Parathyroid adenoma (tissue), 2 donors: ENCODE results near the gene UNC13A.

Experiments used
- H2AFZ ChIP-seq: fragments of 300-600 bp; sonication (generic); one replicate; pipeline ENCODE4 v1.7.0; 2017; ENCODE audit warnings: antibody characterized with exemption, mild to moderate bottlenecking
- H3K27ac ChIP-seq: fragments of 300-600 bp; sonication (generic); one replicate; pipeline ENCODE4 v1.7.0; 2017
- H3K27me3 ChIP-seq: fragments of 300-600 bp; sonication (generic); one replicate; pipeline ENCODE4 v1.7.0; 2017; ENCODE audit warnings: low read length; ENCODE audit not compliant: control insufficient read depth, insufficient read depth
- H3K36me3 ChIP-seq: fragments of 300-600 bp; sonication (generic); one replicate; pipeline ENCODE4 v1.7.0; 2017; ENCODE audit warnings: low read length; ENCODE audit not compliant: control insufficient read depth, insufficient read depth
- H3K4me1 ChIP-seq: fragments of 300-600 bp; sonication (generic); one replicate; pipeline ENCODE4 v1.7.0; 2017; ENCODE audit warnings: control low read depth
- H3K4me2 ChIP-seq: fragments of 300-600 bp; sonication (generic); one replicate; pipeline ENCODE4 v1.7.0; 2017; ENCODE audit warnings: low read length
- H3K4me3 ChIP-seq: fragments of 300-600 bp; sonication (generic); one replicate; pipeline ENCODE4 v1.7.0; 2017; ENCODE audit warnings: low read depth, low read length
- H3K79me2 ChIP-seq: fragments of 300-600 bp; sonication (generic); one replicate; pipeline ENCODE4 v1.7.0; 2017; ENCODE audit warnings: control low read depth
- H3K9ac ChIP-seq: fragments of 300-600 bp; sonication (generic); one replicate; pipeline ENCODE4 v1.7.0; 2017; ENCODE audit warnings: mild to moderate bottlenecking
- H3K9me3 ChIP-seq: fragments of 300-600 bp; sonication (generic); one replicate; pipeline ENCODE4 v1.7.0; 2017; ENCODE audit warnings: low read length; ENCODE audit not compliant: control insufficient read depth
- CTCF ChIP-seq: fragments of 300-600 bp; sonication (generic); IDR thresholded peaks from one replicate; pipeline ENCODE4 v1.7.0; 2017; ENCODE audit warnings: antibody characterized with exemption, mild to moderate bottlenecking
- donor health status: primary hyperparathyroidism.

Gene UNC13A

GRCh38 chr19:17565611-17566010 is 122.5 kb downstream of the UNC13A start:
- no peaks in the 10 kb centered on the region for H3K9me3 ChIP-seq
- H3K9ac ChIP-seq, result no peak overlapping the region
- H3K4me3 ChIP-seq, result no peak overlapping the region
- no peak overlapping the region for H3K27ac ChIP-seq
- no peaks in the 10 kb centered on the region for H3K27me3 ChIP-seq
- no peaks in the 10 kb centered on the region for H3K79me2 ChIP-seq
- H3K36me3 ChIP-seq, result no peaks in the 10 kb centered on the region
- TF ChIP-seq CTCF, result no peak
- H3K4me1 ChIP-seq, result no peaks in the 10 kb centered on the region
- H2AFZ ChIP-seq, result no peak overlapping the region
- H3K4me2 ChIP-seq, result no peak overlapping the region

- Histone ChIP-seq H3K36me3 (no peaks in the 10 kb centered on the region), H3K9ac (no peak overlapping the region), H2AFZ (no peak overlapping the region), H3K79me2 (no peaks in the 10 kb centered on the region), H3K4me3 (no peak overlapping the region), H3K4me2 (no peak overlapping the region), H3K27ac (no peak overlapping the region), H3K27me3 (no peaks in the 10 kb centered on the region), H3K9me3 (no peaks in the 10 kb centered on the region), H3K4me1 (no peaks in the 10 kb centered on the region)
- no peak for TF ChIP-seq CTCF
Observed at GRCh38 chr19:17564781-17565180, 123.4 kb downstream of the UNC13A start.

GRCh38 chr19:17562561-17562960 is 125.6 kb downstream of the UNC13A start:
- no peak for TF ChIP-seq CTCF
- Histone ChIP-seq H2AFZ (no peak overlapping the region), H3K4me2 (no peak overlapping the region), H3K9ac (no peak overlapping the region), H3K27me3 (no peaks in the 10 kb centered on the region), H3K9me3 (no peaks in the 10 kb centered on the region), H3K27ac (no peak overlapping the region), H3K4me1 (no peaks in the 10 kb centered on the region), H3K4me3 (no peak overlapping the region), H3K79me2 (no peaks in the 10 kb centered on the region), H3K36me3 (no peaks in the 10 kb centered on the region)

GRCh38 chr19:17562097-17562496 is 126.1 kb downstream of the UNC13A start:
- Histone ChIP-seq H3K9me3 (no peaks in the 10 kb centered on the region), H3K9ac (no peak overlapping the region), H3K4me3 (no peak overlapping the region), H3K27me3 (no peaks in the 10 kb centered on the region), H3K27ac (no peak overlapping the region), H3K4me1 (no peaks in the 10 kb centered on the region), H3K36me3 (no peaks in the 10 kb centered on the region), H3K4me2 (no peak overlapping the region), H2AFZ (no peak overlapping the region), H3K79me2 (no peaks in the 10 kb centered on the region)
- no peak for TF ChIP-seq CTCF

GRCh38 chr19:17560205-17560595 is 128.0 kb downstream of the UNC13A start:
- H3K27me3 ChIP-seq, result no peaks in the 10 kb centered on the region
- H3K4me3 ChIP-seq, result no peak overlapping the region
- no peak overlapping the region for H2AFZ ChIP-seq
- no peak overlapping the region for H3K9ac ChIP-seq
- H3K9me3 ChIP-seq, result no peaks in the 10 kb centered on the region
- H3K36me3 ChIP-seq, result no peaks in the 10 kb centered on the region
- peaks cover 2% of the 10 kb centered on the region for H3K79me2 ChIP-seq
- H3K4me1 ChIP-seq, result no peaks in the 10 kb centered on the region
- no peak overlapping the region for H3K4me2 ChIP-seq
- H3K27ac ChIP-seq, result no peak overlapping the region
- TF ChIP-seq CTCF, result no peak
